Central memory CD8-positive, alpha-beta T cell (primary cell): ENCODE results near the gene PDE4DIP.
A peak's percentile ranks its signal among the peaks of the same experiment; 100 is the strongest.
"Not testable (repeated sequence)": the region's sequence is repeated elsewhere in the genome, so short reads cannot be mapped to it uniquely, and the experiment has no call there.

Source experiments
- ATAC-seq: fragments of 150-1000 bp; cut with Tn5 transposase; replicated peaks from 2 replicates; pipeline ENCODE4 v1.10.0; 2022; ENCODE audit warnings: mild to moderate bottlenecking, moderate FRiP score, moderate number of reproducible peaks; ENCODE audit not compliant: poor library complexity, severe bottlenecking; ENCODE audit errors: extremely low read depth
- DNase-seq, 2 donors: peaks; one replicate each; pipeline ENCODE4 v3.0.0; 2021; ENCODE audit warnings: low spot score in 2 of 2
- H3K27ac Mint-ChIP-seq: one replicate; pipeline ENCODE4 v1.8.0; 2022; ENCODE audit warnings: low read depth, mild to moderate bottlenecking, moderate library complexity, mixed read lengths
- H3K27me3 Mint-ChIP-seq: one replicate; pipeline ENCODE4 v1.8.0; 2022; ENCODE audit warnings: mixed read lengths
- H3K36me3 Mint-ChIP-seq: one replicate; pipeline ENCODE4 v1.8.0; 2022; ENCODE audit warnings: mild to moderate bottlenecking, moderate library complexity, mixed read lengths; ENCODE audit not compliant: insufficient read depth
- H3K4me1 Mint-ChIP-seq: one replicate; pipeline ENCODE4 v1.8.0; 2022; ENCODE audit warnings: mixed read lengths
- H3K4me3 Mint-ChIP-seq: one replicate; pipeline ENCODE4 v1.8.0; 2022; ENCODE audit warnings: mild to moderate bottlenecking, moderate library complexity, mixed read lengths
- H3K9me3 Mint-ChIP-seq: one replicate; pipeline ENCODE4 v1.8.0; 2022; ENCODE audit warnings: mixed read lengths

PDE4DIP gene

GRCh38 chr1:148885219-148885618 lies 41.0 kb downstream of the PDE4DIP start:
- H3K4me1 Mint-ChIP-seq, ATAC-seq, H3K27ac Mint-ChIP-seq, H3K9me3 Mint-ChIP-seq, H3K4me3 Mint-ChIP-seq, H3K36me3 Mint-ChIP-seq, H3K27me3 Mint-ChIP-seq, DNase-seq: not testable (repeated sequence)

- not testable (repeated sequence) for ATAC-seq, H3K4me1 Mint-ChIP-seq, H3K27ac Mint-ChIP-seq, H3K27me3 Mint-ChIP-seq, H3K36me3 Mint-ChIP-seq, DNase-seq, H3K4me3 Mint-ChIP-seq, H3K9me3 Mint-ChIP-seq
These were observed 42.1 kb downstream of the PDE4DIP start for GRCh38 chr1:148886293-148886692.

- ATAC-seq, H3K27ac Mint-ChIP-seq, H3K4me1 Mint-ChIP-seq, H3K9me3 Mint-ChIP-seq, H3K36me3 Mint-ChIP-seq, H3K27me3 Mint-ChIP-seq, DNase-seq, H3K4me3 Mint-ChIP-seq: not testable (repeated sequence)
These were observed 44.4 kb downstream of the PDE4DIP start for GRCh38 chr1:148888597-148888996.

DNA sequence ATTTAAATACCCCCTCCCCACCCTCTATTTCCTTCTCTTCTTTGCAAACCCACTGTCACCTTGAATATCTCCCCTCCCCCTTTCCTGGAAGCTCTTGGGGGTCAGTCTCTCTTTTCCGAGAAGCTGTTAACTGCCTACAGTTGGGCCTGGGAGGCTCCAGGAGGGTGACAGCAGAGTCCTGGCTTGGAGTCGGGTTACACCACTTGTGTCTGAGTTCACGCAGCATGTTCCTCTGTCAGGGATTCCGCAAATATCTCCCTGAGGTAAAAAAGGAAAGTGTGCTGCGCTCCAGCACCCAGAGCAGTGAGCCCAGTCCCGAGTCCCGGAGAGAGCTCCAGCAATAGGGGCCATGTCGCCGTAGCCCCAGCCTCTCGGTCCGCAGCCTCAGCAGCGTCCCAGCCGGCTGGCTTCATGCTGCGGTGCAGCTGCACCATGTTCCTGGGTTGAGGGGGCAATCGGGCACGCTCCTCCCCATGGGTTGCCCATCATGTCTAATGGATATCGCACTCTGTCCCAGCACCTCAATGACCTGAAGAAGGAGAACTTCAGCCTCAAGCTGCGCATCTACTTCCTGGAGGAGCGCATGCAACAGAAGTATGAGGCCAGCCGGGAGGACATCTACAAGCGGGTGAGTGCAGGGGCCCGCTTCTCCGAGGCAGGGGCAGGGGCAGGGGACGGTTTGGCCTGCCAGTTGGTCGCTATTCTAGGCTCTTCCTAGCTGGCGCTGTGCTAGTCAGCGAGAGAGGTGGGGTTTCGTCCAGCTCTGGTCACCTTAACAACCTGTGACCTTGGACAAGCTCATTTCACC lies 45.2 kb downstream of the PDE4DIP start:
- H3K27ac Mint-ChIP-seq, H3K9me3 Mint-ChIP-seq, H3K4me3 Mint-ChIP-seq, DNase-seq, H3K4me1 Mint-ChIP-seq, H3K27me3 Mint-ChIP-seq, H3K36me3 Mint-ChIP-seq, ATAC-seq: not testable (repeated sequence)

GRCh38 chr1:148890075-148890568 lies 45.9 kb downstream of the PDE4DIP start:
- not testable (repeated sequence) for H3K4me1 Mint-ChIP-seq, H3K4me3 Mint-ChIP-seq, H3K27ac Mint-ChIP-seq, DNase-seq, ATAC-seq, H3K27me3 Mint-ChIP-seq, H3K36me3 Mint-ChIP-seq, H3K9me3 Mint-ChIP-seq

DNA sequence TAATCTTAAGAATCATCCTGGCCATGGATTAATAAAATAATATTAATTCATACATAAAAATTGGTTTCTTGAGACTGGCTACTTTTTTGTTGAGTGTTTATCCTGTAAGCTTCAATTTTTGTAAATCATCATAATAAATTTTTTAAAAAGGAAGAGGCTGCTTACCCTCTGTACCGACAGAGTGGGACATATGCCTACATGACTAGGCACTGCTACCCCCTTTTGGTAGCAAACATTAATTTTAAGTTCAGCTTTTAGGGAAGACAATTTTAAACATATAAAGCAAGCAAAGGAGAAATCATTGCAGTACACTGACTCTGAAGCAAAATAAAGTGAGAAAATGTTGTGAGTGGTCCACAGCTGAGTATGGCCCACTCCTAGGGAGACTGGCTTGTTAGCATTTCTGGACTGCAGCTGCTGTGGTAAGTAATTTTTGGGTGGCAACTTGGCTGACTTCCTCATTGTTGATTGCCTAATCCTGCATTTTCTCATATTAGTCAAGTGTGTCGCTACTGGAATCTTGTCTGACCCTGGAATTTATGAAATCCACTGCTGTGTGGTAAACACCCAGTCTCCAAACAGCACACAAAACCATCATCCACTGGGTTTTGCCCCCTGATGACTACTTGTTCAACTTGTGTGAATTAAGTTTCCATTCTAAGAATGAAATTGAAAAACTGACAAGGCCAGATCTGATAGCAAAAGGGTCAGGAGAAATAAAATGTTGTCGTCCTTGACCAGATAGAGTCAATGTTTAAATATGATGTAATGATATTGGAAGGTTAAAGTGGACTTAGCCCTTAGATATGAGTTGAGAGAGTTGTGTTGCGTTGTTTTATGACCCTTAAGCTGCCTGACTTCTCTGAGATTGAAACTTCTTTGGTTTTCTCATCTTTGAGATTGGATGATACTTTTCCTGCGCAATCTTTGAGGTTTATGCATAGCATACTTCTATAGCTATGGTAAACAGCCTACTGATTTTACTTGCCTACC lies 50.4 kb downstream of the PDE4DIP start:
- not testable (repeated sequence) for ATAC-seq, H3K36me3 Mint-ChIP-seq, H3K4me3 Mint-ChIP-seq

GRCh38 chr1:148900026-148900425 lies 55.8 kb downstream of the PDE4DIP start:
- DNase-seq, H3K4me3 Mint-ChIP-seq, H3K9me3 Mint-ChIP-seq, H3K4me1 Mint-ChIP-seq, H3K27me3 Mint-ChIP-seq, H3K27ac Mint-ChIP-seq, H3K36me3 Mint-ChIP-seq: not testable (repeated sequence)
- peak; percentile 75 for ATAC-seq

More for the DNA sequence above, 50.4 kb downstream of the PDE4DIP start:
- H3K4me1 Mint-ChIP-seq, H3K27ac Mint-ChIP-seq, DNase-seq, H3K27me3 Mint-ChIP-seq, H3K9me3 Mint-ChIP-seq: not testable (repeated sequence)

DNA sequence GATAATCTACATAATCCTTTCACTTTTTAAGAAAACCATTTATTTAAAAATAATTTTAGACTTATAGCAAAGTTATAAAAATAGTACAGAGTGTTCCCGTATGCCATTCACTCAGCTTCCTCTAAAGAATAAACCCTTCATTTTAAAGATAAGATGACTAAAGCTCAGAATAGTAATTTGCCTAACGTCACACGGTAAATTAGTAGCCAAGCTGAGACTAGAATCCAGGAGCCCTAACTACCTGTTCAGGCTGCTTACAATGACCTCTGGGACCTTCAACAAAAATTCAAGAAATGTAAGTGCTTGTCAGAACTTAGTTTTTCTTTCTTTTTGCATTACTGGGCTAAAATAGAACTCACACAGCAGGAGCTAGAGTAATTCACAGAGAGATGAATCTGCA lies 56.5 kb downstream of the PDE4DIP start:
- not testable (repeated sequence) for H3K4me3 Mint-ChIP-seq, DNase-seq, H3K36me3 Mint-ChIP-seq, H3K9me3 Mint-ChIP-seq, H3K4me1 Mint-ChIP-seq, H3K27ac Mint-ChIP-seq, ATAC-seq, H3K27me3 Mint-ChIP-seq

DNA sequence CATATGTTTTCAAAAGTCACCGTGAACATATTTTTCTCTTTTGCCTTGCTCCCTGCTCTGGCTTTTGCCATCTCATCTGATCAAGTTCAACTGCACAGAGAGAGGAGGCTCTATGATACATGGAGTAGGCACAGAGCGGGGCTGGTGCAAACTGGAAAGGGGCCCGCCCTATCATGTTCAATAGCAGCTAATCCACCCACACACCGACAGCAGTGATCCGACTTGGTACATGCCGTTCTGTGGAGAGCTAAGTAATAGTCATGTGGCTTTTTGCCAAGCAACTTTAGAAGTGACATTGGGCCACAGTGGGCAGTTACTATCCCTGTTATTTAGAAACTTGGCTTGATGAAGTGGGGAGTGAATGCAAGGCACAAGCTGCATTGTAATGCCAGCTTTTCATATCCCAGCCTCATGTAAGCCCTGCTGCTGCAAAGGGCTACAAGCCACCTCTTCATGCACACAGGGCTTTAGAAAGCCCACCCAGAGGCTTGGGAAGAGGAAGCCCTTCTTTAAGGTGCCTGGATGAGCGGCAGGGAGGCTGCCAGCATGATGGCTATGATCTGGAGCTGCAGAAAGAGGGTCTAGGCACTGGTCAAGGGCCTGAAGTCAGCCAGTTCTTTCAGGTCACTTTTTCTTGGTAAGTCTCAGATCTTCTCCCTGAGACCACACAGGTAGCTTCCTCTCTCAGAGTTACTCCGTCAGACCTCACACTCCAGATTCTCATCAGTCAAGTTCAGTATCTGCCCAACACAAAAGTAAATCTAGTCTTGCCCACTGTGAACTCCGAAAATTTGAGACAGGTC lies 57.1 kb downstream of the PDE4DIP start:
- not testable (repeated sequence) for H3K27me3 Mint-ChIP-seq, H3K27ac Mint-ChIP-seq, H3K4me1 Mint-ChIP-seq, H3K9me3 Mint-ChIP-seq, H3K4me3 Mint-ChIP-seq, DNase-seq, H3K36me3 Mint-ChIP-seq
- ATAC-seq = peak; percentile 45

- not testable (repeated sequence) for DNase-seq, H3K36me3 Mint-ChIP-seq, H3K4me3 Mint-ChIP-seq, H3K9me3 Mint-ChIP-seq, H3K4me1 Mint-ChIP-seq, H3K27ac Mint-ChIP-seq, ATAC-seq, H3K27me3 Mint-ChIP-seq
These were observed 57.7 kb downstream of the PDE4DIP start for GRCh38 chr1:148901953-148902341.

GRCh38 chr1:148909219-148909826 lies 65.1 kb downstream of the PDE4DIP start:
- not testable (repeated sequence) for H3K4me1 Mint-ChIP-seq, H3K36me3 Mint-ChIP-seq, H3K27me3 Mint-ChIP-seq, ATAC-seq, DNase-seq, H3K4me3 Mint-ChIP-seq, H3K27ac Mint-ChIP-seq, H3K9me3 Mint-ChIP-seq
